PC-3 (cell line): ENCODE measurements around the gene ETNK1. TPM values are rescaled to one million over a fixed set of nuclear protein-coding genes. Genes with fewer than 3 reads are reported as not detected.

ENCODE experiments used
- ATAC-seq: fragments of 200-7000 bp; cut with Tn5 transposase; 2 replicates; pipeline ENCODE4 v1.9.1; 2020; ENCODE audit warnings: mild to moderate bottlenecking, moderate library complexity
- BruUV-seq: library from RNA; stranded (reverse); fragments of 400-500 nt; replicated peaks from 2 replicates; lab custom pipeline; 2021; lab: Mats Ljungman, UMichigan
- CTCF ChIA-PET: fragments of 300-600 bp; sonication (Branson Sonifier 250); formaldehyde crosslinking; loops from one replicate; lab custom pipeline; 2022; ENCODE audit warnings: antibody characterized with exemption; lab: Charles Lee
- POLR2A ChIA-PET: fragments of 300-600 bp; sonication (Branson Sonifier 250); formaldehyde crosslinking; loops from one replicate; lab custom pipeline; 2022; ENCODE audit warnings: antibody characterized with exemption; ENCODE audit not compliant: unreplicated experiment; lab: Charles Lee
- DNase-seq: peaks from one replicate; pipeline ENCODE4 v3.0.0-alpha.2; 2015
- H2AFZ ChIP-seq: fragments of 300-600 bp; sonication (generic); 2 replicates; pipeline ENCODE4 v1.6.0; 2016; ENCODE audit warnings: antibody characterized with exemption, low read length
- H3F3A ChIP-seq: fragments of 300-600 bp; sonication (generic); one replicate; pipeline ENCODE4 v1.6.0; 2017; ENCODE audit warnings: antibody characterized with exemption, low read length, control low read depth, mild to moderate bottlenecking; ENCODE audit not compliant: unreplicated experiment
- H3K27ac ChIP-seq: fragments of 300-600 bp; sonication (generic); 2 replicates; pipeline ENCODE4 v1.5.1; 2016; ENCODE audit warnings: mild to moderate bottlenecking, low read length
- H3K27me3 ChIP-seq: fragments of 300-600 bp; sonication (generic); 2 replicates; pipeline ENCODE4 v1.6.1; 2016; ENCODE audit warnings: low read length, mixed read lengths
- H3K36me3 ChIP-seq: fragments of 300-600 bp; sonication (generic); 2 replicates; pipeline ENCODE4 v1.6.1; 2016; ENCODE audit warnings: low read depth, mixed run types, low read length, mixed read lengths
- H3K4me1 ChIP-seq: fragments of 300-600 bp; sonication (generic); 2 replicates; pipeline ENCODE4 v1.5.1; 2016; ENCODE audit warnings: low read length; ENCODE audit not compliant: insufficient read depth
- H3K4me2 ChIP-seq: fragments of 300-600 bp; sonication (generic); 2 replicates; pipeline ENCODE4 v1.6.0; 2016; ENCODE audit warnings: low read length
- H3K4me3 ChIP-seq: fragments of 300-600 bp; sonication (generic); 2 replicates; pipeline ENCODE4 v1.5.1; 2016; ENCODE audit warnings: mild to moderate bottlenecking, low read length, mixed read lengths
- H3K79me2 ChIP-seq: fragments of 300-600 bp; sonication (generic); 2 replicates; pipeline ENCODE4 v1.6.1; 2017; ENCODE audit warnings: low read length, mixed read lengths
- H3K9ac ChIP-seq: fragments of 300-600 bp; sonication (generic); 2 replicates; pipeline ENCODE4 v1.6.0; 2016; ENCODE audit warnings: mild to moderate bottlenecking, low read length
- H3K9me2 ChIP-seq: fragments of 300-600 bp; sonication (generic); replicated peaks from 2 replicates; pipeline ENCODE4 v1.6.1; 2016; ENCODE audit warnings: mixed run types, low read length, mixed read lengths
- H3K9me3 ChIP-seq: fragments of 300-600 bp; sonication (generic); 2 replicates; pipeline ENCODE4 v1.6.1; 2016; ENCODE audit warnings: low read length, mixed read lengths
- H4K20me1 ChIP-seq: fragments of 300-600 bp; sonication (generic); 2 replicates; pipeline ENCODE4 v1.6.1; 2016; ENCODE audit warnings: low read length, mixed read lengths
- EZH2 ChIP-seq: fragments of 300-600 bp; sonication (generic); IDR thresholded peaks from one replicate; pipeline ENCODE4 v1.6.1; 2017; ENCODE audit warnings: antibody characterized with exemption, mild to moderate bottlenecking, low read length; ENCODE audit not compliant: unreplicated experiment
- EZH2phosphoT487 ChIP-seq: fragments of 300-600 bp; sonication (generic); IDR thresholded peaks from 2 replicates; pipeline ENCODE4 v1.6.1; 2018; ENCODE audit warnings: mild to moderate bottlenecking, antibody characterized with exemption, low read length, borderline replicate concordance
- intact Hi-C: fragments of 100-400 bp; cut with micrococcal nuclease; formaldehyde crosslinking; loops from 2 replicates; pipeline ENCODE4 v1.9.0; 2023
- total RNA-seq: library from RNA; depleted of rRNA; stranded (reverse); fragments of >200 nt; gene quantifications from 2 replicates; pipeline ENCODE4 v1.2.3, GENCODE V29; 2014
- TF ChIP-seq, protein P1 (sequence below): fragments of 300-600 bp; sonication (generic); conservative IDR thresholded peaks from 2 replicates; pipeline ENCODE4 v1.5.1; 2017; ENCODE audit warnings: antibody characterized with exemption, low read depth, mild to moderate bottlenecking, low read length

The ETNK1 gene
- total RNA-seq, 1 experiment from 2014 or later: 17.8 TPM

DNA sequence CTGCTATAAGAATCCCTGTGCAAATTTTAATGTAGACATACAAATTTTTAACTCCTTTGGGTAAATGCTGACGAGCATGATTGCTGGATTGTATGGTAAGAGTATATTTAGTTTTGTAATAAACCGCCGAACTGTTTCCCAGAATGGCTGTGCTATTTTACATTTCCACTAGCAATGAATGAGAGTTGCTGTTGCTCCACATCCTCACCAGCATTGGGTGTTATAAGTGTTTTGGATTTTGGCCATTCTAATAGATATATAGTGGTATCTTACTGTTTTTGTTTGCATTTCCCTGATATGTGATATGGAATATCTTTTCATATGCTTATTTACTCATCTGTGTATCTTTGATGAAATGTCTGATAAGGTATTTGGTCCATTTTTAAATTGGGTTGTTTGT is 23.7 kb downstream of the ETNK1 start:
- no TSS peak for BruUV-seq
- Histone ChIP-seq H3K9me2 (no peaks in the 10 kb centered on the region), H4K20me1 (no peaks in the 10 kb centered on the region), H3K9ac (no peak overlapping the region), H3K27ac (no peak overlapping the region), H3K36me3 (peaks cover 7% of the 10 kb centered on the region; the same call in 1 of the 2 replicates), H3K27me3 (no peaks in the 10 kb centered on the region), H3K79me2 (peaks cover 24% of the 10 kb centered on the region), H3K9me3 (no peaks in the 10 kb centered on the region), H3K4me3 (no peak overlapping the region), H3K4me1 (peaks cover 5% of the 10 kb centered on the region; the same call in 1 of the 2 replicates), H3F3A (no peaks in the 10 kb centered on the region), H3K4me2 (no peak overlapping the region), H2AFZ (no peak overlapping the region)
- intact Hi-C loops: no loop called here
- TF ChIP-seq, protein P1, sequence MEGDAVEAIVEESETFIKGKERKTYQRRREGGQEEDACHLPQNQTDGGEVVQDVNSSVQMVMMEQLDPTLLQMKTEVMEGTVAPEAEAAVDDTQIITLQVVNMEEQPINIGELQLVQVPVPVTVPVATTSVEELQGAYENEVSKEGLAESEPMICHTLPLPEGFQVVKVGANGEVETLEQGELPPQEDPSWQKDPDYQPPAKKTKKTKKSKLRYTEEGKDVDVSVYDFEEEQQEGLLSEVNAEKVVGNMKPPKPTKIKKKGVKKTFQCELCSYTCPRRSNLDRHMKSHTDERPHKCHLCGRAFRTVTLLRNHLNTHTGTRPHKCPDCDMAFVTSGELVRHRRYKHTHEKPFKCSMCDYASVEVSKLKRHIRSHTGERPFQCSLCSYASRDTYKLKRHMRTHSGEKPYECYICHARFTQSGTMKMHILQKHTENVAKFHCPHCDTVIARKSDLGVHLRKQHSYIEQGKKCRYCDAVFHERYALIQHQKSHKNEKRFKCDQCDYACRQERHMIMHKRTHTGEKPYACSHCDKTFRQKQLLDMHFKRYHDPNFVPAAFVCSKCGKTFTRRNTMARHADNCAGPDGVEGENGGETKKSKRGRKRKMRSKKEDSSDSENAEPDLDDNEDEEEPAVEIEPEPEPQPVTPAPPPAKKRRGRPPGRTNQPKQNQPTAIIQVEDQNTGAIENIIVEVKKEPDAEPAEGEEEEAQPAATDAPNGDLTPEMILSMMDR: no peak
- TF ChIP-seq EZH2 (no peak), EZH2phosphoT487 (no peak)
- no peak for DNase-seq
- POLR2A ChIA-PET: no interaction called here
- ATAC-seq: no peak
- CTCF ChIA-PET: no interaction called here

DNA sequence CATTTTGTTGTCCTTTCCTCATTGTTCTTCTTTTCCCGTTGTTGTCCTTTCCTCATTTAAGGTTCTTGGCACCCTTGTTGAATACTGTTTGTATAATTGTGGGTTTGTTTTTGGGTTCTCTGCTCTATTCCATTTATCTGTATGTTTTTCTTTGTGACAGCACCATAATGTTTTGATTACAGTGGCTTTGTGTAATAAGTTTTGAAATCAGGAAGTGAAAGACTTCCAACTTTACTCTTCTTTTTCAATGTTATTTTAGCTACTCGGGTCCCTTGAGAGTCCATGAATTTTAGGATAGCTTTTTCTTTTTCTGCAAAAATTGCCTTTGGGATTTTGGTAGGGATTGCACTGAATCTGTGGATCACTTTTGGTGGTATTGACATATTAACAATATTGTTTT is 28.1 kb downstream of the ETNK1 start:
- Histone ChIP-seq H3K4me2 (no peak overlapping the region), H3K27ac (peak overlapping the region; percentile 29; the same call in 1 of the 2 replicates), H3F3A (no peaks in the 10 kb centered on the region), H3K9ac (no peak overlapping the region), H3K9me2 (no peaks in the 10 kb centered on the region), H3K36me3 (peaks cover 7% of the 10 kb centered on the region; the same call in 1 of the 2 replicates), H3K79me2 (peaks cover 29% of the 10 kb centered on the region), H3K4me1 (peaks cover 19% of the 10 kb centered on the region), H4K20me1 (no peaks in the 10 kb centered on the region), H2AFZ (no peak overlapping the region), H3K27me3 (no peaks in the 10 kb centered on the region), H3K4me3 (no peak overlapping the region), H3K9me3 (no peaks in the 10 kb centered on the region)
- DNase-seq (no peak), ATAC-seq (no peak)
- no peak for TF ChIP-seq EZH2
- TF ChIP-seq, protein P1: no peak
- no peak for TF ChIP-seq EZH2phosphoT487
- BruUV-seq: no TSS peak
- ChIA-PET CTCF (no interaction called here), POLR2A (no interaction called here)
- intact Hi-C loops: no loop called here

DNA sequence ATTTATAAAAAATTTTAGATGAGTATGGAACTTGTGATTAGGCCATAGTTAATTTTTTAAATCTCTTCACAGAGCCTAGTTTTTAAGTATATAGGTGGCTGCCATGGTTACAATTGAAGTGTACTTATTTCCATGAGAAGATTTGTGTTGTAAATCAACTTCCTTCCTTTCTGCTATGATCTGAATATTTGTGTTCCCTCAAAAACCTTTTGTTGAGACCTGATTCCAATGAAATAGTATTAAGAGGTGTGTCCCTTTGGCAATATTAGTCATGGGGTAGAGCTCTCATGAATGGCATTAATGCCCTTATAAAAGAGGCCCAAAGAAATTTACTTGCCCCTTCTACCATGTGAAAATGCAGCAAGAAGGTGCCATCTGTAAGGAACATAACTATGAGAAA is 28.8 kb downstream of the ETNK1 start:
- CTCF ChIA-PET: no interaction called here
- no peak overlapping the region for H3K4me3 ChIP-seq
- H3K9me2 ChIP-seq: no peaks in the 10 kb centered on the region
- intact Hi-C loops: no loop called here
- H3K79me2 ChIP-seq: peaks cover 29% of the 10 kb centered on the region
- H2AFZ ChIP-seq: no peak overlapping the region
- POLR2A ChIA-PET: interaction anchor here (0.5 kb wide), 1 partner anchor 34 kb away, joined by 3 read pairs; no protein-coding TSS in a partner anchor
- H4K20me1 ChIP-seq: no peaks in the 10 kb centered on the region
- peak overlapping the region; percentile 15; the same call in 1 of the 2 replicates for H3K4me2 ChIP-seq
- peak overlapping the region; percentile 35 for H3K27ac ChIP-seq
- BruUV-seq: no TSS peak
- DNase-seq: peak; percentile 48
- H3F3A ChIP-seq: no peaks in the 10 kb centered on the region
- H3K9ac ChIP-seq: no peak overlapping the region
- TF ChIP-seq EZH2phosphoT487 (no peak), EZH2 (no peak)
- TF ChIP-seq, protein P1: no peak
- ATAC-seq: peak; percentile 63
- H3K36me3 ChIP-seq: peaks cover 7% of the 10 kb centered on the region; the same call in 1 of the 2 replicates
- peaks cover 23% of the 10 kb centered on the region for H3K4me1 ChIP-seq
- H3K9me3 ChIP-seq: no peaks in the 10 kb centered on the region
- H3K27me3 ChIP-seq: no peaks in the 10 kb centered on the region
